Measurements from ENCODE around the gene RPP30.
"Not testable (repeated sequence)": the region's sequence is repeated elsewhere in the genome, so short reads cannot be mapped to it uniquely, and the experiment has no call there.

Gene RPP30

DNA sequence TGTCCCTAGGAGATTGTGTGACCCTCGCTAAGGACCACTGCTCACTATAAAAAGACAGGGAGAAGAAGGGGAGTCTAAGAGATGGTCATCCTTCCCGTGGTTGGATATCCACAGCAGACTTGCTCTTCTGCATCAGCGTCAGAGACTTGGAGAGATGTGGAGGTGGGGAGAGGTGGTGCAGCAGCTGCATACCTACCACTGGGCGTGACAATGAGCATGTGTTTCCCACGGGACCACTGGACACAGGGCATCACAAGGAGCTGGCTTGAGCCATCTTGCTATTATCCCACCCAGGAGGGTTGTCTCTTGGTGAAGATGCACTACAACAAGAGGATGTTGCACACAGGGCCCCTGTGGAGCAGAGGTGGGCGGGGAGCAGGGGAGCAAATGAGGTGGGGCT lies 67.9 kb downstream of the RPP30 start:
- no peak for DNase-seq (ENCODE audit: low read depth in 1 of 2, low spot score in 1 of 2)

- not testable (repeated sequence) for DNase-seq (ENCODE audit: low read depth in 1 of 2, low spot score in 1 of 2)
These were observed 71.2 kb downstream of the RPP30 start for GRCh38 chr10:90942980-90943379.

- DNase-seq (ENCODE audit: low read depth in 1 of 2, low spot score in 1 of 2), result no peak
These were observed 73.0 kb downstream of the RPP30 start for GRCh38 chr10:90944749-90945148.

DNA sequence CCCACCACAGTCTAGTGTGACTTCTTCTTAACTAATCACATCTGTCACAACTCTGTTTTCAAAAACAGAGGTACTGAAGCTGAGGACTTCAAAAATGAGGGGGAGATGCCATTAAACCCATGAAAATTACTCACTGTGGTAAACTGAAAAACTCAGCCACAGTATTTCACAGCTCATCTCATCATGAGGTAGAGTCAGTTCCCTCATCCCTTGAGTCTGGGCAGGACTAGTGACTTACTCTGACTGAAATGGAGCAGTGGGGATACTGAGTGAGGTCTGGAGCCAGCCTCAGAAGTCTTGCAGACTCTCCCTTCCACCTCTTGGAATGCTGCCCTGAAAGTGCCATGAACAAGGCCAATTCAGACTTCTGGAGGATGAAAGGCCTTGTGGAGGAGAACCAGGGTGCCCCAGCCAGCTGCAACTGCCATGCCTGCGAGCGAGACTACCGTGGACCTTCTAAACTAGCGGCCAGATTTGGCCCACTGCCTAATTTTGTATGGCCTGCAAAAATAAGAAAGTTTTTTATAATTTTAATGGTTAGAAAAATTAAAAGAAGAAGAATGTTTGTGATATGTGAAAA lies 73.8 kb downstream of the RPP30 start:
- no peak for DNase-seq (ENCODE audit: low read depth in 1 of 2, low spot score in 1 of 2)

DNA sequence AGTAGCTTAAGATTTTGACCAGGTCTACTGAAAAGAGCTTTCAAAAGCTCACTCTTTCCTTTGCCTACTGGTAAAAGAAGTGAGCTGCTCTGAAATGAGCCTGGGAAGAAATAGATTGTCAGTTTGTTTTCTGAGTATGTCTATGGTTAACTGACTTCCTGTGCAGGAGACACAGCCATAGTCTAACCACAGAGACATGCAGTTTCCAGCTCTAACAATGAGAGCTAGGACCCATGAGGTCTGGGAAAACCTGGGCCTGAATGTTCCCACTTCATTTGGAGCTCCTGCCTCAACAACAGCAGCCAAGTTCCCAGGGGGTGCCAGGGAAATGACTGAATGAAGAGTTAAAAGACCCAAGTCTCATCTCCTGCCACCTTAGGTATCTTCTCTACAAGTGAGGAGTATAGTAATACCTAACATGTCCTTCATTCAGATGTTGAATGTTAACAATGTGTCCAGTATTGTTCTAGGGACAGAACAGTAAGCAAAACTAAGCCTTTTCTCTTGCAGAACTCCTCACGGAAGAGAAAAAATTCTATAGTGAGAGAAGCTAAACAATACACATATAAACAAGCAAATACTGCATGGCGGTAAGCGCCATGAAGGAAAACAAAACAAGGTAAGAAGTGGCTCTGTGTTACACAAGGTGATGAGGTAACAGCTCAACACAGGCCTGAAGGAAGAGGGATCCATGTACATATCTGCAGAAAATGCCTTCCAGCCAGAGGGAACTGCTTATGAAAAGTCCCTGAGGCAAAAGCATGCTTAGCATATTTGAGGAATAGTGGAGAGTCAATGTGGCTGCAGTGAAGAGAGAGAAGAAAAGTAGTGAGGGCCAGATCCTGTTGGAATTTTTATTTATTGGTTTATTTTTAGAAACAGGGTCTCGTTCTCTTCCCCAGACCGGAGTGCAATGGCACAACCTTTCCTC lies 75.5 kb downstream of the RPP30 start:
- no peak for DNase-seq (ENCODE audit: low read depth in 1 of 2, low spot score in 1 of 2)

All from stimulated activated CD4-positive, alpha-beta T cell treated with anti-CD3 and anti-CD28 coated beads, Interleukin-15, amount 100 ng/mL, for 1 hour (primary cell).